Measurements from ENCODE around the gene BMP7. TPM values are rescaled to one million over a fixed set of nuclear protein-coding genes. Genes with fewer than 3 reads are reported as not detected.
A peak's percentile ranks its signal among the peaks of the same experiment; 100 is the strongest.

BMP7 gene
- total and polyA plus RNA-seq, 3 experiments from 2014 or later, result not detected

DNA sequence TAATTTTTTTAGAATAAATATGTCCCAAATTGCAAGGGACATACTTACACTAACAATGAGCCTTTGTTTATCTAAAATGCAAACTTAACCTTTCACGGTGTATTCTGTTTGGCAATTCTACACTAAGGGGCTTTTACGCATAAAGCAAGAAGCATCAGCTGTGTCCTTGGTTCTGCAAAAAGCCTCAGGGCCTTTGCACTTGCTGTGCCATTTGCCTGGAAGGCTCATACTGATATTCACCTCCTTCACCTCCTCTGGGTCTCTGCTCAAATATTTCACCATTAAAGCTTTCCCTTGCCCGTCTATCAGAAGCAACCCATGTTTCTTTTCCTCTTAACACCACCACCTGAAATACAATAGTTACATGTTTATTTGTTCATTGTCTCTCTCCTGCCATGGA lies 8.9 kb upstream of the BMP7 start:
- no peak for DNase-seq
- no peak overlapping the region for H3K27ac ChIP-seq (ENCODE audit: low read depth, low read length)
- H3K4me1 ChIP-seq (ENCODE audit: insufficient read depth, low read length), result no peaks in the 10 kb centered on the region
- Mint-ChIP-seq H3K9me3 (no peaks in the 10 kb centered on the region), H3K36me3 (no peaks in the 10 kb centered on the region), H3K4me3 (no peak overlapping the region), H3K27ac (no peak overlapping the region), H3K4me1 (no peaks in the 10 kb centered on the region), H3K27me3 (peaks cover 14 to 41% of the 10 kb centered on the region in 2 donors)
- H3K27me3 ChIP-seq (ENCODE audit: insufficient read depth, low read length, poor library complexity, severe bottlenecking), result no peaks in the 10 kb centered on the region
- H3K36me3 ChIP-seq (ENCODE audit: insufficient read depth, low read length), result no peaks in the 10 kb centered on the region
- no peaks in the 10 kb centered on the region for H3K9me3 ChIP-seq (ENCODE audit: low read length)
- POLR2A ChIA-PET, result no interaction called here
- H3K4me3 ChIP-seq (ENCODE audit: low read length), result no peak overlapping the region
- CTCF ChIA-PET, result no interaction called here

DNA sequence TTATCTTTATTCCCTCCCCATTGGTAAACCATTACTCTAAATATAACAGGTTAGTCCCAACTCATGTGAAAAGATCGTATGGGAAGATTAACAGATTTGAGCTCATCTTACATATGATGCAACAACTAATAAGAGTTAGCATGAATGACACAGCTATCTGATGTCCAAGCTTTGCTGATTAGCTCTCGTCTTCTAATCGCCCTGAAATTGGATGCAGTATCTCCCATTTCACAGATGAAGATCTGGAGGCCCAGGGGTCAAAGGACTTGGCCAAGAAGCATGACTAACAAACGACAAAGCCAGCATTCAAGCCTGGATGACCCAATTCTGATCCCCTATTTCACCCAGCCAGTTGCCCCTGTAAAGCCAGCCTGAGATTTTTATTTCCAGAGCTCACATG lies 8.4 kb upstream of the BMP7 start:
- Mint-ChIP-seq H3K4me3 (no peak overlapping the region), H3K27me3 (peaks cover 14 to 36% of the 10 kb centered on the region in 2 donors), H3K9me3 (no peaks in the 10 kb centered on the region), H3K27ac (no peak overlapping the region), H3K4me1 (no peaks in the 10 kb centered on the region), H3K36me3 (no peaks in the 10 kb centered on the region)
- ChIA-PET CTCF (no interaction called here), POLR2A (no interaction called here)
- H3K4me1 ChIP-seq (ENCODE audit: insufficient read depth, low read length), result no peaks in the 10 kb centered on the region
- no peak overlapping the region for H3K27ac ChIP-seq (ENCODE audit: low read depth, low read length)
- DNase-seq, result no peak
- H3K27me3 ChIP-seq (ENCODE audit: insufficient read depth, low read length, poor library complexity, severe bottlenecking), result no peaks in the 10 kb centered on the region
- no peak overlapping the region for H3K4me3 ChIP-seq (ENCODE audit: low read length)
- H3K9me3 ChIP-seq (ENCODE audit: low read length), result no peaks in the 10 kb centered on the region
- H3K36me3 ChIP-seq (ENCODE audit: insufficient read depth, low read length), result no peaks in the 10 kb centered on the region

DNA sequence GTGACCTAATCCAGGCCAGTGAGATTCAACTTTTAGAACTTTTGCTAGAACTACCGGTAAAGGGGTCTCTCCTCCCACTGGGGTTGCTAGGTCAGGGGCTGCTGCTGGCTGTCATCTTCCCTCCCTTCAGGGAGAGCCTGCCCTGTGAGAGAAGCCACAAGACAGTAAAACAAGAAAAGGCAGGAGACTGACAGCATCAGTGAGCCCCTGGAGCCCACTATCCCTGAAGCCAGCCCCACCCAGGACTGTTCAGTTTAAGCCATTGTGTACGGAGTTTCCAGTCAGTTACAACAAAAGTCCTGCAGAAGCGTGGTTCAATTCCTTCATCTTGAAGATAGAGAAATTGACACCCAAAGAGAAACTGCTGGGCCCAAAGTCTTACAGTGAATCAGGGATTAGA lies 7.9 kb upstream of the BMP7 start:
- Mint-ChIP-seq H3K4me1 (no peaks in the 10 kb centered on the region), H3K27ac (no peak overlapping the region), H3K36me3 (no peaks in the 10 kb centered on the region), H3K27me3 (peaks cover 15 to 37% of the 10 kb centered on the region in 2 donors), H3K9me3 (no peaks in the 10 kb centered on the region), H3K4me3 (no peak overlapping the region)
- H3K9me3 ChIP-seq (ENCODE audit: low read length), result no peaks in the 10 kb centered on the region
- no peaks in the 10 kb centered on the region for H3K4me1 ChIP-seq (ENCODE audit: insufficient read depth, low read length)
- no peak for DNase-seq
- no peaks in the 10 kb centered on the region for H3K36me3 ChIP-seq (ENCODE audit: insufficient read depth, low read length)
- CTCF ChIA-PET, result no interaction called here
- no peak overlapping the region for H3K27ac ChIP-seq (ENCODE audit: low read depth, low read length)
- no peaks in the 10 kb centered on the region for H3K27me3 ChIP-seq (ENCODE audit: insufficient read depth, low read length, poor library complexity, severe bottlenecking)
- POLR2A ChIA-PET, result no interaction called here
- H3K4me3 ChIP-seq (ENCODE audit: low read length), result no peak overlapping the region

DNA sequence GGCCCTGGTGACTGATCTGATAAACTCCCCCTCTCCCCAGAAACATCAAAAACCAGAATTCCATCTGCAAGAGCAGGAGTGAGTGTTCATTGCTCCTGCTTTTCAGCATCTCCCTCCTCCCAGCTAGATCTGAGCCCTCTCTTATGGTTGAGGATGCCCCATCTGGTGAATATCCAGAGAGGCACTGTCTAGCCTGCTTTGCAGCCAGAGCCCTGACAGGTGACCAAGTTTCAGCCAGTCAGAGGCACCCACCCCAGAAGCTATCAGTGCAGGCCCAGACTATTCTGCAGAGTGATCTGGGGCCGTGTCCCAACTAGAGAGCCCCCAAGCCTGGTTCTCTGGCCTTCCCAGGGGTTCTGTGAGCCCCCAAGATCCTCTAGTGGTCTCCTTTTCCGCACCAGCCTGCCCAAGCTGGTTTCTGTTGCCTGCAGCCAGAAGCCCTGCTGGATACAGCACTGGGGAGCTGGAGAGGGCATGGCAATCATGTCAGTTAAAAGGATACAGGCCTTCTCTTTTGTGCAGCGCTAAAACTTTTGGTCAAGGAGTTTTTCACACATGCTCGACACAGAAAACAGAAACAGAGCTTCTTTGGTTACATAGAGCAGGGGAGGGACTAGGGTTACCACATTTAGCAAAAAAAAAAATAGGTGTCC lies 6.6 kb upstream of the BMP7 start:
- Histone ChIP-seq H3K4me1 (ENCODE audit: insufficient read depth, low read length) (no peaks in the 10 kb centered on the region), H3K36me3 (ENCODE audit: insufficient read depth, low read length) (no peaks in the 10 kb centered on the region), H3K27ac (ENCODE audit: low read depth, low read length) (no peak overlapping the region), H3K4me3 (ENCODE audit: low read length) (no peak overlapping the region), H3K9me3 (ENCODE audit: low read length) (no peaks in the 10 kb centered on the region), H3K27me3 (ENCODE audit: insufficient read depth, low read length, poor library complexity, severe bottlenecking) (peaks cover 8% of the 10 kb centered on the region)
- no peak overlapping the region for H3K4me3 Mint-ChIP-seq
- POLR2A ChIA-PET, result no interaction called here
- H3K27me3 Mint-ChIP-seq, result peaks cover 20 to 44% of the 10 kb centered on the region in 2 donors
- H3K27ac Mint-ChIP-seq, result no peak overlapping the region
- no peaks in the 10 kb centered on the region for H3K4me1 Mint-ChIP-seq
- H3K36me3 Mint-ChIP-seq, result no peaks in the 10 kb centered on the region
- H3K9me3 Mint-ChIP-seq, result no peaks in the 10 kb centered on the region
- DNase-seq, result no peak
- CTCF ChIA-PET, result no interaction called here

DNA sequence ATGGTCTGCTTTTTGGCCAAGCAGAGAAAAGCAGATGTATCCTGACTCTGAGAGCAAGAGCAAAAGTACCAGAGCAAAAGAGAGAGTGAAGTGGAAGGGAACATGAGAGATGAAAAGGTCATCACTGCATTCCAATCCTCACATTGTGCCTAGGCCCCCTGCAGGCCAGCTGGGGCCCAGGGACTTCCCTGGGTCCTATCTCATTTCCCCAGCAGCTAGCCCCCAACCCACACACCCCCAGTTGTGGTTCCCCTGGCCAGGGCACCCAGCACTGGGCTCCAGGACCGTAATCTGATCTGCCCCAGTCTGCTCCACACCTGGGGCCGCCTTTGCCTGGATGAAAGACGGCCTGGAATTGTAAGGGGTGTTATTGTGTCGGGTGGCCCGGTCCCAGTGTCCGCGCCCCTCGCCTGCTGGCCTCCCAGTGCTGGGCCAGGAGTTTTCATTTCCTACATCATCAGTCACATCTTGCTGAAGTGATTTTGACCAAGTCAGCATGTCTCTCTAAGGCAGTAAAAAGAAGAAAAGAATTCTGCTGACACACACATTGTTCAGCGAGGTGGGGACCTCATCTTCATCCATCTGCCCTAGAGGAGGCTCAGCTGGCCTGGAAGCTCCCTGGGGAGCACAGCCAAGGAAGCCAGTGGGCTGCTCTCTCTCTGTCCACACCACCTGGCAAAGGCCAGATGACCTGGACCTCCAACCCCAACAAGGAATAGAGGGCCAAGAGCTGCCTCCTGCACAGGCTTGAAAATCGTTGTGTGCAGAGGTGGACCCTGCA lies 4.0 kb upstream of the BMP7 start:
- peaks cover 20 to 42% of the 10 kb centered on the region in 2 donors for H3K27me3 Mint-ChIP-seq
- no peak overlapping the region for H3K4me3 Mint-ChIP-seq
- H3K27ac ChIP-seq (ENCODE audit: low read depth, low read length), result no peak overlapping the region
- peaks cover 0 to 7% (median 0%) of the 10 kb centered on the region in 3 donors for H3K4me1 Mint-ChIP-seq
- no peak overlapping the region for H3K4me3 ChIP-seq (ENCODE audit: low read length)
- no peak overlapping the region for H3K27ac Mint-ChIP-seq
- ChIA-PET CTCF (no interaction called here), POLR2A (no interaction called here)
- H3K9me3 Mint-ChIP-seq, result no peaks in the 10 kb centered on the region
- DNase-seq, result no peak
- H3K9me3 ChIP-seq (ENCODE audit: low read length), result no peaks in the 10 kb centered on the region
- H3K4me1 ChIP-seq (ENCODE audit: insufficient read depth, low read length), result no peaks in the 10 kb centered on the region
- H3K36me3 Mint-ChIP-seq, result no peaks in the 10 kb centered on the region
- H3K27me3 ChIP-seq (ENCODE audit: insufficient read depth, low read length, poor library complexity, severe bottlenecking), result peaks cover 9% of the 10 kb centered on the region
- no peaks in the 10 kb centered on the region for H3K36me3 ChIP-seq (ENCODE audit: insufficient read depth, low read length)

DNA sequence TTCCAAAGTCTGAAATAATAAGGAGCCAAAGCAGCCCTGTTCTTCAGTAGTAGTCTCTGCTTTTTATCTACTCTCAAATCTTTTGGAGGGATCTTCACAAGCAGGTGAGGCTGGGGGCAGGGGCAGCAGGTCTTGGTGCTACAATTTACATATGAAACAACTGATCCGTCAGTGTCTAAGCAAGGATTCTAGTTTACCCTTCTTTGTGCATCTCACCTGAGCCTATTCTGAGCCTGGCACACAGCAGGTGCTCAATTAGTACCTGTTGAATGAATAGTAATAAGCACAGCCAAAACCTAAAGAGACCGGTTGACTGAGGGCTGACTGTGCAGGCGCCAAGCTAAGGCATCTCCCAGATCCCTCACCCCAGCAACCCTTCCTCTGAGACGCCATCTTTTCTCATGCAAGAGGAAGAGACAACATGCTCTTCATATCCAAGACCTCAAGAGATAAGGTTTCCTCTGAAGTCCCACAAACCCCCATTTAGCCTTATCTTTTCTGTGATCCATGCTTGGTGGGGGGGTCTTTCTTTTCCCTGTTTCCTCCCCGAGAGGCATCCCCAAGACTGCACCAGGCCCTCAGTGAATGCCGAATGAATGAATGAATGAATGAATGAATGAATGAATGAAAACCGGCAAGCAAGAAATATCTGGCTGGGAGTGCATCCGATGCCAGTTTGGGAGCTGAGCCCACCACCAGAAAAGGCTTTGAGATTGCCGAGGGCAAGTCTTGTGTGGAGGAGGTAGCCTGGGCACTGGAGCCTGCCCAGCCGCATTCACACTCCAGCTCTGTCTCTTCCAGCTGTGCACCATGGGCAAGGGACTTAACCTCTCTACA lies 2.9 kb upstream of the BMP7 start:
- Histone ChIP-seq H3K27ac (ENCODE audit: low read depth, low read length) (no peak overlapping the region), H3K4me3 (ENCODE audit: low read length) (no peak overlapping the region), H3K36me3 (ENCODE audit: insufficient read depth, low read length) (no peaks in the 10 kb centered on the region), H3K4me1 (ENCODE audit: insufficient read depth, low read length) (no peaks in the 10 kb centered on the region), H3K27me3 (ENCODE audit: insufficient read depth, low read length, poor library complexity, severe bottlenecking) (peaks cover 9% of the 10 kb centered on the region), H3K9me3 (ENCODE audit: low read length) (no peaks in the 10 kb centered on the region)
- POLR2A ChIA-PET, result no interaction called here
- DNase-seq, result no peak
- Mint-ChIP-seq H3K4me1 (peaks cover 0 to 7% (median 0%) of the 10 kb centered on the region in 3 donors), H3K27me3 (peaks cover 20 to 39% of the 10 kb centered on the region in 2 donors), H3K27ac (no peak overlapping the region), H3K4me3 (no peak overlapping the region), H3K9me3 (no peaks in the 10 kb centered on the region), H3K36me3 (no peaks in the 10 kb centered on the region)
- CTCF ChIA-PET, result no interaction called here

DNA sequence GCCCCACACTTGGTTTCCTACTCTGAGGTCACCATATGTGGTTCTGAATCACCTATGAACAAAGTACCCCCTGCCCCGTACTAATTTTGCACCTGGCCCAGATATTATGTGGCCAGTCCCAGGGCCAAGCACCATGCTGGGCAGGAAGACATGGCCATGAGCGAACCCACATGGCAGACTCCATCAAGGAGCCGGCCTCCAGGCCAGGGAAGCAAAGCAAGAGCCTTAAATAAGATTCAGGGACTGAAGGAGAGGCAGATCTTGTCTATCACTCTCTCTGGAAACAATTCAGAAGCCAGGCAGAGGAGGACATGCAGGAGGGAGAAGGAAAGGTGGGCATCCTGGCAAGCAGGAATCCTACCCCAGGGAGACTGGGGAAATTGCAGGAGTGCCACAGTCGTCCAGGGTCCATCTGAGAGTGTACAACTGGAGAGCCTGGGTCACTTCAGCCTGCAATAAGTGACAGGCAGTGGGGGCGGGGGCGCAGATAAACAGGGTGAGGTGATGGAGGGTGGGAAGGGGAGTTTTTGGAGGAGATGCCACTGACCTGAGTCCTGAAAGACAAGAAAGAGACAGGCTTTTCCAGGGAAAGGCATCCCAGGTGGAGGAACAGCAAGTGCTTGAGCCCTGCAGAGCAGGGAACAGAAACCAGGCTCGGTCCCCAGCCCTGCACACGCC lies 2.1 kb upstream of the BMP7 start:
- peak overlapping the region in 1 of 8 donors; percentile 77 for H3K27ac Mint-ChIP-seq
- peaks cover 25 to 41% of the 10 kb centered on the region in 2 donors for H3K27me3 Mint-ChIP-seq
- no peaks in the 10 kb centered on the region for H3K4me1 ChIP-seq (ENCODE audit: insufficient read depth, low read length)
- peaks cover 0 to 9% (median 0%) of the 10 kb centered on the region in 3 donors for H3K4me1 Mint-ChIP-seq
- no peak for DNase-seq
- ChIA-PET POLR2A (no interaction called here), CTCF (no interaction called here)
- H3K36me3 ChIP-seq (ENCODE audit: insufficient read depth, low read length), result no peaks in the 10 kb centered on the region
- peaks cover 15% of the 10 kb centered on the region for H3K27me3 ChIP-seq (ENCODE audit: insufficient read depth, low read length, poor library complexity, severe bottlenecking)
- H3K4me3 ChIP-seq (ENCODE audit: low read length), result no peak overlapping the region
- no peak overlapping the region for H3K27ac ChIP-seq (ENCODE audit: low read depth, low read length)
- no peak overlapping the region for H3K4me3 Mint-ChIP-seq
- no peaks in the 10 kb centered on the region for H3K9me3 Mint-ChIP-seq
- H3K9me3 ChIP-seq (ENCODE audit: low read length), result no peaks in the 10 kb centered on the region
- H3K36me3 Mint-ChIP-seq, result no peaks in the 10 kb centered on the region
